Measurements from ENCODE around the gene PIKFYVE. TPM values are rescaled to one million over a fixed set of nuclear protein-coding genes. Genes with fewer than 3 reads are reported as not detected.
A peak's percentile ranks its signal among the peaks of the same experiment; 100 is the strongest.
"Not testable (repeated sequence)": the region's sequence is repeated elsewhere in the genome, so short reads cannot be mapped to it uniquely, and the experiment has no call there.

PIKFYVE gene
- polyA plus RNA-seq, 5 donors: 17.0 to 29.4 (median 25.8) TPM

- DNase-seq: no peak
These were observed 94.4 kb downstream of the PIKFYVE start for GRCh38 chr2:208360259-208361076.

GRCh38 chr2:208361077-208361441, 95.0 kb downstream of the PIKFYVE start:
- no peak for DNase-seq

- no peak for DNase-seq
These were observed 97.4 kb downstream of the PIKFYVE start for GRCh38 chr2:208363485-208363884.

- DNase-seq: no peak
These were observed 100.4 kb downstream of the PIKFYVE start for GRCh38 chr2:208366215-208367127.

- DNase-seq: no peak
These were observed 103.0 kb downstream of the PIKFYVE start for GRCh38 chr2:208369091-208369490.

- DNase-seq: no peak
These were observed 105.0 kb downstream of the PIKFYVE start for GRCh38 chr2:208370881-208371633.

GRCh38 chr2:208371634-208371935, 105.5 kb downstream of the PIKFYVE start:
- DNase-seq: no peak

GRCh38 chr2:208373460-208374089, 107.5 kb downstream of the PIKFYVE start:
- DNase-seq: peak; percentile 24 to 40

- no peak for DNase-seq
These were observed 109.5 kb downstream of the PIKFYVE start for GRCh38 chr2:208375491-208376068.

- DNase-seq: not testable (repeated sequence)
These were observed 111.3 kb downstream of the PIKFYVE start for GRCh38 chr2:208377344-208377860.

- DNase-seq: no peak
These were observed 113.1 kb downstream of the PIKFYVE start for GRCh38 chr2:208379192-208379591.

GRCh38 chr2:208384637-208385036, 118.6 kb downstream of the PIKFYVE start:
- no peak for DNase-seq

- DNase-seq: no peak
These were observed 120.5 kb downstream of the PIKFYVE start for GRCh38 chr2:208386541-208386940.

GRCh38 chr2:208389940-208390339, 123.9 kb downstream of the PIKFYVE start:
- no peak for DNase-seq

GRCh38 chr2:208392300-208392699, 126.2 kb downstream of the PIKFYVE start:
- DNase-seq: no peak

- DNase-seq: not testable (repeated sequence)
These were observed 130.7 kb downstream of the PIKFYVE start for GRCh38 chr2:208396796-208397195.

GRCh38 chr2:208399201-208399600, 133.1 kb downstream of the PIKFYVE start:
- no peak for DNase-seq

- DNase-seq: peak in 1 of 2 donors; percentile 14
These were observed 140.7 kb downstream of the PIKFYVE start, which contains the start of gene PTH2R for GRCh38 chr2:208406474-208407451. PTH2R (plus strand) TSS chr2:208406792; CDS start chr2:208407044, 252 bp downstream.

GRCh38 chr2:208407667-208408066, 141.6 kb downstream of the PIKFYVE start:
- DNase-seq: peak in 1 of 2 donors; percentile 4

Measured in right lung (tissue), 5 donors.